ENCODE results near the gene TIGD4. TPM values are rescaled to one million over a fixed set of nuclear protein-coding genes. Genes with fewer than 3 reads are reported as not detected.

TIGD4 gene
- total and polyA plus RNA-seq, 2 donors, result 0.43 to 0.66 TPM

GRCh38 chr4:152785639-152786615, 6.4 kb upstream of the TIGD4 start:
- no peak overlapping the region for H3K27ac ChIP-seq (ENCODE audit: low read depth in 1 of 2, low read length in 1 of 2)
- peaks cover 0 to 4% of the 10 kb centered on the region in 2 donors for H3K4me1 ChIP-seq (ENCODE audit: control insufficient read depth in 2 of 2, insufficient read depth in 2 of 2, low read length in 2 of 2)
- no peaks in the 10 kb centered on the region for H3K9me3 ChIP-seq (ENCODE audit: control insufficient read depth in 2 of 2, insufficient read depth in 1 of 2, low read length in 1 of 2)
- peak in 1 of 9 donors; percentile 22 for DNase-seq (ENCODE audit: low read depth in 6 of 9, low spot score in 9 of 9)
- 64% methylated on average over 3 of the region's 3 CpGs for WGBS
- no peaks in the 10 kb centered on the region for H3K36me3 ChIP-seq (ENCODE audit: control insufficient read depth in 2 of 2, insufficient read depth in 2 of 2, low read length in 1 of 2)
- no peaks in the 10 kb centered on the region for H3K27me3 ChIP-seq (ENCODE audit: control insufficient read depth in 2 of 2, insufficient read depth in 1 of 2, low read length in 1 of 2)
- no peak overlapping the region for H3K4me3 ChIP-seq (ENCODE audit: low read length in 2 of 2)

- DNase-seq (ENCODE audit: low read depth in 6 of 9, low spot score in 9 of 9), result no peak
Observed at GRCh38 chr4:152784490-152785350, 5.2 kb upstream of the TIGD4 start.

GRCh38 chr4:152780267-152780778, 793 bp upstream of the TIGD4 start:
- H3K4me3 ChIP-seq (ENCODE audit: low read length in 2 of 2), result peak overlapping the region; percentile 62 to 92
- H3K27ac ChIP-seq (ENCODE audit: low read depth in 1 of 2, low read length in 1 of 2), result peak overlapping the region; percentile 81 to 87
- H3K9me3 ChIP-seq (ENCODE audit: control insufficient read depth in 2 of 2, insufficient read depth in 1 of 2, low read length in 1 of 2), result no peaks in the 10 kb centered on the region
- no peaks in the 10 kb centered on the region for H3K36me3 ChIP-seq (ENCODE audit: control insufficient read depth in 2 of 2, insufficient read depth in 2 of 2, low read length in 1 of 2)
- DNase-seq (ENCODE audit: low read depth in 6 of 9, low spot score in 9 of 9), result no peak
- peaks cover 5 to 14% of the 10 kb centered on the region in 2 donors for H3K4me1 ChIP-seq (ENCODE audit: control insufficient read depth in 2 of 2, insufficient read depth in 2 of 2, low read length in 2 of 2)
- H3K27me3 ChIP-seq (ENCODE audit: control insufficient read depth in 2 of 2, insufficient read depth in 1 of 2, low read length in 1 of 2), result no peaks in the 10 kb centered on the region
- WGBS, result 12% methylated on average over 14 of the region's 14 CpGs

More at GRCh38 chr4:152784490-152785350, 5.2 kb upstream of the TIGD4 start:
- Histone ChIP-seq H3K4me1 (ENCODE audit: control insufficient read depth in 2 of 2, insufficient read depth in 2 of 2, low read length in 2 of 2) (peaks cover 3 to 10% of the 10 kb centered on the region in 2 donors), H3K27ac (ENCODE audit: low read depth in 1 of 2, low read length in 1 of 2) (no peak overlapping the region), H3K27me3 (ENCODE audit: control insufficient read depth in 2 of 2, insufficient read depth in 1 of 2, low read length in 1 of 2) (no peaks in the 10 kb centered on the region), H3K9me3 (ENCODE audit: control insufficient read depth in 2 of 2, insufficient read depth in 1 of 2, low read length in 1 of 2) (no peaks in the 10 kb centered on the region), H3K36me3 (ENCODE audit: control insufficient read depth in 2 of 2, insufficient read depth in 2 of 2, low read length in 1 of 2) (no peaks in the 10 kb centered on the region), H3K4me3 (ENCODE audit: low read length in 2 of 2) (no peak overlapping the region)
- WGBS, result 92% methylated on average over 4 of the region's 4 CpGs

- peaks cover 5 to 14% of the 10 kb centered on the region in 2 donors for H3K4me1 ChIP-seq (ENCODE audit: control insufficient read depth in 2 of 2, insufficient read depth in 2 of 2, low read length in 2 of 2)
- peak; percentile 6 to 67 (median 28) for DNase-seq (ENCODE audit: low read depth in 6 of 9, low spot score in 9 of 9)
- WGBS, result 3% methylated on average over 30 of the region's 30 CpGs
Observed at GRCh38 chr4:152778656-152779512, 646 bp downstream of the TIGD4 start.

GRCh38 chr4:152777488-152777887, 2.0 kb downstream of the TIGD4 start:
- WGBS, result 100% methylated on average over 1 of the region's 1 CpG
- Histone ChIP-seq H3K36me3 (ENCODE audit: control insufficient read depth in 2 of 2, insufficient read depth in 2 of 2, low read length in 1 of 2) (no peaks in the 10 kb centered on the region), H3K4me1 (ENCODE audit: control insufficient read depth in 2 of 2, insufficient read depth in 2 of 2, low read length in 2 of 2) (peaks cover 5 to 14% of the 10 kb centered on the region in 2 donors), H3K4me3 (ENCODE audit: low read length in 2 of 2) (no peak overlapping the region), H3K9me3 (ENCODE audit: control insufficient read depth in 2 of 2, insufficient read depth in 1 of 2, low read length in 1 of 2) (no peaks in the 10 kb centered on the region), H3K27me3 (ENCODE audit: control insufficient read depth in 2 of 2, insufficient read depth in 1 of 2, low read length in 1 of 2) (no peaks in the 10 kb centered on the region), H3K27ac (ENCODE audit: low read depth in 1 of 2, low read length in 1 of 2) (no peak overlapping the region)
- no peak for DNase-seq (ENCODE audit: low read depth in 6 of 9, low spot score in 9 of 9)

More at GRCh38 chr4:152778656-152779512, 646 bp downstream of the TIGD4 start:
- Histone ChIP-seq H3K36me3 (ENCODE audit: control insufficient read depth in 2 of 2, insufficient read depth in 2 of 2, low read length in 1 of 2) (no peaks in the 10 kb centered on the region), H3K4me3 (ENCODE audit: low read length in 2 of 2) (peak overlapping the region; percentile 62 to 92), H3K27me3 (ENCODE audit: control insufficient read depth in 2 of 2, insufficient read depth in 1 of 2, low read length in 1 of 2) (no peaks in the 10 kb centered on the region), H3K27ac (ENCODE audit: low read depth in 1 of 2, low read length in 1 of 2) (peak overlapping the region; percentile 81 to 87), H3K9me3 (ENCODE audit: control insufficient read depth in 2 of 2, insufficient read depth in 1 of 2, low read length in 1 of 2) (no peaks in the 10 kb centered on the region)

- no peak for DNase-seq (ENCODE audit: low read depth in 6 of 9, low spot score in 9 of 9)
- H3K27ac ChIP-seq (ENCODE audit: low read depth in 1 of 2, low read length in 1 of 2), result no peak overlapping the region
- H3K4me1 ChIP-seq (ENCODE audit: control insufficient read depth in 2 of 2, insufficient read depth in 2 of 2, low read length in 2 of 2), result peaks cover 5 to 10% of the 10 kb centered on the region in 2 donors
- no peaks in the 10 kb centered on the region for H3K27me3 ChIP-seq (ENCODE audit: control insufficient read depth in 2 of 2, insufficient read depth in 1 of 2, low read length in 1 of 2)
- H3K9me3 ChIP-seq (ENCODE audit: control insufficient read depth in 2 of 2, insufficient read depth in 1 of 2, low read length in 1 of 2), result no peaks in the 10 kb centered on the region
- H3K4me3 ChIP-seq (ENCODE audit: low read length in 2 of 2), result no peak overlapping the region
- no peaks in the 10 kb centered on the region for H3K36me3 ChIP-seq (ENCODE audit: control insufficient read depth in 2 of 2, insufficient read depth in 2 of 2, low read length in 1 of 2)
Observed at GRCh38 chr4:152776352-152776751, 3.2 kb downstream of the TIGD4 start.

- DNase-seq (ENCODE audit: low read depth in 6 of 9, low spot score in 9 of 9), result no peak
- Histone ChIP-seq H3K9me3 (ENCODE audit: control insufficient read depth in 2 of 2, insufficient read depth in 1 of 2, low read length in 1 of 2) (no peaks in the 10 kb centered on the region), H3K27me3 (ENCODE audit: control insufficient read depth in 2 of 2, insufficient read depth in 1 of 2, low read length in 1 of 2) (no peaks in the 10 kb centered on the region), H3K4me1 (ENCODE audit: control insufficient read depth in 2 of 2, insufficient read depth in 2 of 2, low read length in 2 of 2) (peaks cover 2 to 4% of the 10 kb centered on the region in 2 donors), H3K4me3 (ENCODE audit: low read length in 2 of 2) (no peak overlapping the region), H3K27ac (ENCODE audit: low read depth in 1 of 2, low read length in 1 of 2) (no peak overlapping the region), H3K36me3 (ENCODE audit: control insufficient read depth in 2 of 2, insufficient read depth in 2 of 2, low read length in 1 of 2) (no peaks in the 10 kb centered on the region)
- 49% methylated on average over 1 of the region's 1 CpG for WGBS
Observed at GRCh38 chr4:152773953-152774352, 5.6 kb downstream of the TIGD4 start.

- Histone ChIP-seq H3K4me3 (ENCODE audit: low read length in 2 of 2) (no peak overlapping the region), H3K27me3 (ENCODE audit: control insufficient read depth in 2 of 2, insufficient read depth in 1 of 2, low read length in 1 of 2) (no peaks in the 10 kb centered on the region), H3K9me3 (ENCODE audit: control insufficient read depth in 2 of 2, insufficient read depth in 1 of 2, low read length in 1 of 2) (no peaks in the 10 kb centered on the region), H3K36me3 (ENCODE audit: control insufficient read depth in 2 of 2, insufficient read depth in 2 of 2, low read length in 1 of 2) (no peaks in the 10 kb centered on the region), H3K27ac (ENCODE audit: low read depth in 1 of 2, low read length in 1 of 2) (no peak overlapping the region), H3K4me1 (ENCODE audit: control insufficient read depth in 2 of 2, insufficient read depth in 2 of 2, low read length in 2 of 2) (no peaks in the 10 kb centered on the region)
- WGBS, result 96% methylated on average over 2 of the region's 2 CpGs
- no peak for DNase-seq (ENCODE audit: low read depth in 6 of 9, low spot score in 9 of 9)
Observed at GRCh38 chr4:152773339-152773738, 6.2 kb downstream of the TIGD4 start.

Measured in thymus (tissue), 11 donors.